ENCODE results near the gene ZNF143.

ZNF143 gene

GRCh38 chr11:9561279-9561982 is 100.6 kb downstream of the ZNF143 start:
- Histone ChIP-seq H3K27me3 (ENCODE audit: control insufficient read depth in 1 of 2, insufficient read depth in 2 of 2, low read length in 2 of 2) (no peaks in the 10 kb centered on the region), H3K4me1 (ENCODE audit: insufficient read depth, low read length) (peaks cover 8% of the 10 kb centered on the region)

GRCh38 chr11:9562716-9563115 is 101.9 kb downstream of the ZNF143 start:
- Histone ChIP-seq H3K4me1 (ENCODE audit: insufficient read depth, low read length) (peaks cover 15% of the 10 kb centered on the region), H3K9me3 (ENCODE audit: low read length) (no peaks in the 10 kb centered on the region), H3K9ac (ENCODE audit: low read length) (no peak overlapping the region), H3K27ac (ENCODE audit: low read depth, low read length) (no peak overlapping the region), H3K36me3 (ENCODE audit: insufficient read depth, low read length) (no peaks in the 10 kb centered on the region), H3K4me3 (ENCODE audit: low read depth in 1 of 2, low read length in 2 of 2) (no peak overlapping the region), H3K27me3 (ENCODE audit: control insufficient read depth in 1 of 2, insufficient read depth in 2 of 2, low read length in 2 of 2) (no peaks in the 10 kb centered on the region)

More at GRCh38 chr11:9561279-9561982, 100.6 kb downstream of the ZNF143 start:
- Histone ChIP-seq H3K9ac (ENCODE audit: low read length) (no peak overlapping the region), H3K36me3 (ENCODE audit: insufficient read depth, low read length) (no peaks in the 10 kb centered on the region), H3K27ac (ENCODE audit: low read depth, low read length) (no peak overlapping the region), H3K9me3 (ENCODE audit: low read length) (no peaks in the 10 kb centered on the region), H3K4me3 (ENCODE audit: low read depth in 1 of 2, low read length in 2 of 2) (no peak overlapping the region)

DNA sequence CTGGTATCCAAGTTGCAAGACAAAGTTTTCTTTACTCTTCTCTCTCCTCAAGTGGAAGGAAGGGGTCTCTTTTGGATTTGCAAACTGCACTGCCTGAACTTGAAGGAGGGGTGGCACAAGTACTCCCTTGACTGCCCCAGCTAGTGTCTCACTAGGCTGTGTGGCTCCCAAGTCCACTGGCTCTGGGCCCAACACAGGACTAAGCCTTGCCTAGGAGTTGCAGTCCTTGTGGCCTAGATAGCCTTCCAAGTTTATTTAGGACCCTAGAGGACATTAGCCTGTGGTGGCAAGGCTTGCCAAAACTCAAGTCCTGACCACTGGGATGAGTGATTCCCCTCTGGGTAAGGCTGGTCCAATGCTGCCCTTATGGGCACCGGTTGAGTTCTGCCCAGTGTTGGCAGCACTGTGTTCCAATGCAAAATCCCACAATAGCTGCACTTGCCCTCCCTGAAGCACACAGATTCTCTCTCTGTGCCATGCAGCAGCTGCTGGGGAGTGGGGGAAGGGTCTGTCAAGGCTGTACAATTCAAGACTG is 102.5 kb downstream of the ZNF143 start:
- H3K27me3 ChIP-seq (ENCODE audit: control insufficient read depth in 1 of 2, insufficient read depth in 2 of 2, low read length in 2 of 2) = no peaks in the 10 kb centered on the region
- peaks cover 18% of the 10 kb centered on the region for H3K4me1 ChIP-seq (ENCODE audit: insufficient read depth, low read length)
- H3K36me3 ChIP-seq (ENCODE audit: insufficient read depth, low read length) = no peaks in the 10 kb centered on the region
- H3K9ac ChIP-seq (ENCODE audit: low read length) = no peak overlapping the region
- H3K27ac ChIP-seq (ENCODE audit: low read depth, low read length) = no peak overlapping the region
- no peaks in the 10 kb centered on the region for H3K9me3 ChIP-seq (ENCODE audit: low read length)
- H3K4me3 ChIP-seq (ENCODE audit: low read depth in 1 of 2, low read length in 2 of 2) = no peak overlapping the region

GRCh38 chr11:9565822-9566560 is 105.2 kb downstream of the ZNF143 start:
- Histone ChIP-seq H3K27ac (ENCODE audit: low read depth, low read length) (peak overlapping the region; percentile 57), H3K27me3 (ENCODE audit: control insufficient read depth in 1 of 2, insufficient read depth in 2 of 2, low read length in 2 of 2) (no peaks in the 10 kb centered on the region), H3K4me3 (ENCODE audit: low read depth in 1 of 2, low read length in 2 of 2) (no peak overlapping the region), H3K9ac (ENCODE audit: low read length) (peak overlapping the region; percentile 5), H3K36me3 (ENCODE audit: insufficient read depth, low read length) (no peaks in the 10 kb centered on the region), H3K4me1 (ENCODE audit: insufficient read depth, low read length) (peaks cover 35% of the 10 kb centered on the region), H3K9me3 (ENCODE audit: low read length) (no peaks in the 10 kb centered on the region)

DNA sequence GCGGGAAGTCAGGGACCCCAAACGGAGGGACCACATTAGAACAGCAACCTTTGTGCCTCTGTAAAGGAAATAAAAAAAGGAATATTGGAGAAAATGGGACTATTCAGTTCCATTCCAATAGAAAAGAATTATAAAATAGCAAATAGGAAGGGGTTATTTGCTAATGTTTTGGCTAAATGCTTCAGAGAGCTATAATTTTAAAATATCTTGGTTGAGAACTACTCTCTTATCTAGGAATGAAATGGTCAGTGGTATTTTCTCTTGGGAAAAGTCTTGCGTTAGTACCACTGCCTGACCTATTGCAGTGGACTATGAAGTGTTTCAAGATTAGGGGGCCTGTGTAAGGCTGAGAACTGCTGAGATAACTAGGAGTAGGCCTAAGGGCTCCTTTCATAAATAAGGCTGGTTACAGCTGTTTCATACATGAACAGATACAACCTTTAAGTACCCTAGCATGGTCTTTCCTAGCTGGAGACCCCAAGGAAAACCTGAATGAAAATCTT is 105.8 kb downstream of the ZNF143 start:
- peak overlapping the region; percentile 5 for H3K9ac ChIP-seq (ENCODE audit: low read length)

DNA sequence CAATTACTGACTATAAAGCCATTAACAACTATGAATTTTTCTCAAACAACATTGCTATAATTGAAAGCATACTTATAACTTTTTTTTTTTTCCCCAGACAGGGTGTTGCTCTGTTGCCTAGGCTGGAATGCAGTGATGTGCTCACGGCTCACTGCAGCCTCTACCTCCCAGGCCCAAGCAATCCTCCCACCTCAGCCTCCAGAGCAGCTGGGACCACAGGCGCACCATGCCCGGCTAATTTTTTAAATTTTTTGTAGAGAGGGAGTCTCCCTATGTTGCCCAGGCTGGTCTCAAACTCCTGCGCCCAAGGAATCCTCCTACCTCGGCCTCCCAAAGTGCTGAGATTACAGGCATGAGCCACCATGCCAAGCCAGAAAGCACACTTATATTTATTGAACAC is 106.6 kb downstream of the ZNF143 start:
- Histone ChIP-seq H3K36me3 (ENCODE audit: insufficient read depth, low read length) (no peaks in the 10 kb centered on the region), H3K9me3 (ENCODE audit: low read length) (no peaks in the 10 kb centered on the region), H3K27ac (ENCODE audit: low read depth, low read length) (peak overlapping the region; percentile 57), H3K4me3 (ENCODE audit: low read depth in 1 of 2, low read length in 2 of 2) (no peak overlapping the region), H3K4me1 (ENCODE audit: insufficient read depth, low read length) (peaks cover 38% of the 10 kb centered on the region), H3K9ac (ENCODE audit: low read length) (no peak overlapping the region), H3K27me3 (ENCODE audit: control insufficient read depth in 1 of 2, insufficient read depth in 2 of 2, low read length in 2 of 2) (no peaks in the 10 kb centered on the region)

More for the DNA sequence above, 105.8 kb downstream of the ZNF143 start:
- Histone ChIP-seq H3K4me1 (ENCODE audit: insufficient read depth, low read length) (peaks cover 35% of the 10 kb centered on the region), H3K9me3 (ENCODE audit: low read length) (no peaks in the 10 kb centered on the region), H3K27ac (ENCODE audit: low read depth, low read length) (peak overlapping the region; percentile 57), H3K4me3 (ENCODE audit: low read depth in 1 of 2, low read length in 2 of 2) (no peak overlapping the region), H3K36me3 (ENCODE audit: insufficient read depth, low read length) (no peaks in the 10 kb centered on the region), H3K27me3 (ENCODE audit: control insufficient read depth in 1 of 2, insufficient read depth in 2 of 2, low read length in 2 of 2) (no peaks in the 10 kb centered on the region)

GRCh38 chr11:9568161-9568853 is 107.5 kb downstream of the ZNF143 start:
- Histone ChIP-seq H3K27me3 (ENCODE audit: control insufficient read depth in 1 of 2, insufficient read depth in 2 of 2, low read length in 2 of 2) (no peaks in the 10 kb centered on the region), H3K9me3 (ENCODE audit: low read length) (no peaks in the 10 kb centered on the region), H3K4me1 (ENCODE audit: insufficient read depth, low read length) (peaks cover 39% of the 10 kb centered on the region), H3K4me3 (ENCODE audit: low read depth in 1 of 2, low read length in 2 of 2) (no peak overlapping the region), H3K9ac (ENCODE audit: low read length) (peak overlapping the region; percentile 51), H3K36me3 (ENCODE audit: insufficient read depth, low read length) (no peaks in the 10 kb centered on the region), H3K27ac (ENCODE audit: low read depth, low read length) (peak overlapping the region; percentile 91)

DNA sequence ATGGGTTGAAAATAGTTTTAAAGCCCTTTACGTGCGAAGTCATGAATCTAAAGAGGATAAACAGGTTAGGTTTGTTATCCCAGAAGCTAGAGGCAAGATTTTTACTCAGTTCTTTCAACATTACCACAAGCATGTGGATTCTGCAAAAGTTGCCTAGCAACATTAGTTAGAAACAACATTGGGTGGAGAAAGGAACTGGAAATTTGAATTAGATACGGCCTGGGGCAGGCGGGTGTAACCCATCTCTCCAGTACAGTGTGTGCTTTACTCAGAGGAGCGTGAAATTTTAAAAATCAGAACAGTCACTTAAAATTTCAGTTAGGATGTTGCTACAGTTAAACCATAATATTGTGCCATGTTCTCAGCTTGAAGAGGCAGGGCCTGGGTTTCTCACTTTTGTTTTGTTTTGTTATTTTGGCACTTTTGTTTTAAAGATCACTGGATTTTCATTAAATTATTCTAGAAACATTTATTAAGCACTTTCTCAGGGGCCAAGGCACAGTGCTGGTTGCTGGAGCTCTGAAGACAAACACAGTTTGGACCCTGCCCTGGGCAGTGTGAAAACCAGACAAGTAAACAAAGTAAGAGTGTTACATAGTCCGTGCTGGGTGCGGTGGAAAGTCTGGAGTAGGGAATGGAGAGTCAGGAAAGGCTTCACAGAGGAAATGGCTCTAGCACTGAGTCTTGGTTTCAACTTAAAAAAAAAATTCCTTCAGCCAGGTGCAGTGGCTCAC is 108.2 kb downstream of the ZNF143 start:
- H3K27ac ChIP-seq (ENCODE audit: low read depth, low read length) = peak overlapping the region; percentile 91
- peaks cover 39% of the 10 kb centered on the region for H3K4me1 ChIP-seq (ENCODE audit: insufficient read depth, low read length)
- no peaks in the 10 kb centered on the region for H3K36me3 ChIP-seq (ENCODE audit: insufficient read depth, low read length)
- H3K9me3 ChIP-seq (ENCODE audit: low read length) = no peaks in the 10 kb centered on the region
- no peaks in the 10 kb centered on the region for H3K27me3 ChIP-seq (ENCODE audit: control insufficient read depth in 1 of 2, insufficient read depth in 2 of 2, low read length in 2 of 2)
- peak overlapping the region; percentile 51 for H3K9ac ChIP-seq (ENCODE audit: low read length)
- peak overlapping the region in 1 of 2 donors; percentile 4 for H3K4me3 ChIP-seq (ENCODE audit: low read depth in 1 of 2, low read length in 2 of 2)

DNA sequence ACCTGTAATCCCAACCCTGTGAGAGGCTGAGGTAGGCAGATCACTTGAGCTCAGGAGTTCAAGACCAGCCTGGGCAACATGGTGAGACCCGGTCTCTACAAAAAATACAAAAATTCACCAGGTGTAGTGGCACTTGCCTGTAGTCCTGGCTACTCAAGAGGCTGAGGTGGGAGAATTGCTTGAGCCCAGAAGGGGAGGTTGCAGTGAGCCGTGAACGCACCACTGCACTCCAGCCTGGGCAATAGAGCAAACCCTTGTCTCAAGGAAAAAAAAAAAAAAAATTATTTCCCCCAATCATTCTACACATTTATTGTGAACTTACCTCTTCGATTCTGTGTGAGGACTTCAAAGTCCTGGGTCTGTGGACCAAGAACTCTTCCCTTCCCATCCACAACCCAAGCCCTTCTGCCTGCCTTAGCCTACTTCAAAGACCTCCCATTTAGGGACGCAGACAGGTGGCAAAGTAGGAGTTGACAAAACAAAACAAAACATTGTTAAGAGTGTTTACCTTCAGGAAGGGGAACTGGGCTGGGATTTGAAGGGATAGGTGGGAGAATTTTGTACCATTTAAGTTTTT is 108.9 kb downstream of the ZNF143 start:
- H3K27ac ChIP-seq (ENCODE audit: low read depth, low read length) = peak overlapping the region; percentile 91
- peak overlapping the region in 1 of 2 donors; percentile 4 for H3K4me3 ChIP-seq (ENCODE audit: low read depth in 1 of 2, low read length in 2 of 2)
- peak overlapping the region; percentile 51 for H3K9ac ChIP-seq (ENCODE audit: low read length)
- no peaks in the 10 kb centered on the region for H3K36me3 ChIP-seq (ENCODE audit: insufficient read depth, low read length)
- H3K27me3 ChIP-seq (ENCODE audit: control insufficient read depth in 1 of 2, insufficient read depth in 2 of 2, low read length in 2 of 2) = no peaks in the 10 kb centered on the region
- peaks cover 39% of the 10 kb centered on the region for H3K4me1 ChIP-seq (ENCODE audit: insufficient read depth, low read length)
- no peaks in the 10 kb centered on the region for H3K9me3 ChIP-seq (ENCODE audit: low read length)

DNA sequence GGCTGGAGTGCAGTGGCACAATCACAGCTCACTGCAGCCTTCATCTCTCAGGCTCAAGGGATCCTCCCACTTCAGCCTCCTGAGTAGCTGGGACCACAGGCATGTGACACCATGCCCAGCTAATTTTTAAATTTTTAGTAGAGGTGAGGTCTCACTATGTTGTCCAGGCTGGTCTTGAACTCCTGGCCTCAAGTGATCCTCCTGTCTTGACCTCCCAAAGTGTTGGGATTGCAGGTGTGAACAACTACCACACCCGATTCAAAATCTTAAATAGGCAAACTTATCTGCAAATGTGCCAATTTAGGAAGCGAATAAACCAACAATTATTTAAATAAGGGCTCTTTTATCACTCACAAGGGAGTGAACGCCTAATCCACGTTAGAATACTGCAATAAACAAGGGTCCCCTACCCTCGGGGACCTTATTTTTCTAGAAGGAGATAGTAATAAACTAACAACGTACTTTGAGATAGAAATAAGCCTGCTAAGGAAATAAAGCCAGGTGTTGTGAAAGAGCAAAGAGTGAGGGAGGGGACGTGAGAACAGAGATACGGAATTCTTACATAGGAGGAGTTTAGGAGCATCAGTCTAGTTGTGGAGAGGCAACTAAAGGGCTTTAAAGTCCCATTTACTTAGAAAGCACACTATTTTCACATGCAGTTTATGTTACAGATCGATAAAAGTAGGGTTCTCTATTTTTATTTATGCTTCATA is 109.7 kb downstream of the ZNF143 start:
- Histone ChIP-seq H3K27me3 (ENCODE audit: control insufficient read depth in 1 of 2, insufficient read depth in 2 of 2, low read length in 2 of 2) (no peaks in the 10 kb centered on the region), H3K4me1 (ENCODE audit: insufficient read depth, low read length) (peaks cover 39% of the 10 kb centered on the region), H3K9me3 (ENCODE audit: low read length) (no peaks in the 10 kb centered on the region), H3K27ac (ENCODE audit: low read depth, low read length) (peak overlapping the region; percentile 91), H3K4me3 (ENCODE audit: low read depth in 1 of 2, low read length in 2 of 2) (no peak overlapping the region), H3K36me3 (ENCODE audit: insufficient read depth, low read length) (no peaks in the 10 kb centered on the region), H3K9ac (ENCODE audit: low read length) (no peak overlapping the region)

Measured in muscle layer of colon (tissue), 2 donors.